Umbilical cord (tissue), 2 donors: ENCODE results near the gene KRTAP10-7. TPM values are rescaled to one million over a fixed set of nuclear protein-coding genes. Genes with fewer than 3 reads are reported as not detected.
"Not testable (repeated sequence)": the region's sequence is repeated elsewhere in the genome, so short reads cannot be mapped to it uniquely, and the experiment has no call there.

ENCODE experiments used
- DNase-seq: peaks from one replicate; pipeline ENCODE4 v3.0.0-alpha.2; 2015; ENCODE audit warnings: low spot score
- total RNA-seq: library from RNA; depleted of rRNA; stranded (reverse); fragments of >200 nt; gene quantifications from one replicate; pipeline ENCODE4 v1.2.3, GENCODE V29; 2014; ENCODE audit warnings: low replicate concordance; ENCODE audit not compliant: insufficient read depth

KRTAP10-7 gene, protein sequence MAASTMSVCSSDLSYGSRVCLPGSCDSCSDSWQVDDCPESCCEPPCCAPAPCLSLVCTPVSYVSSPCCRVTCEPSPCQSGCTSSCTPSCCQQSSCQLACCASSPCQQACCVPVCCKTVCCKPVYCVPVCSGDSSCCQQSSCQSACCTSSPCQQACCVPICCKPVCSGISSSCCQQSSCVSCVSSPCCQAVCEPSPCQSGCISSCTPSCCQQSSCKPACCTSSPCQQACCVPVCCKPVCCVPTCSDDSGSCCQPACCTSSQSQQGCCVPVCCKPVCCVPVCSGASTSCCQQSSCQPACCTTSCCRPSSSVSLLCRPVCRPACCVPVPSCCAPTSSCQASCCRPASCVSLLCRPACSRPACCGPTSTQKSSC
- not detected for total RNA-seq

DNA sequence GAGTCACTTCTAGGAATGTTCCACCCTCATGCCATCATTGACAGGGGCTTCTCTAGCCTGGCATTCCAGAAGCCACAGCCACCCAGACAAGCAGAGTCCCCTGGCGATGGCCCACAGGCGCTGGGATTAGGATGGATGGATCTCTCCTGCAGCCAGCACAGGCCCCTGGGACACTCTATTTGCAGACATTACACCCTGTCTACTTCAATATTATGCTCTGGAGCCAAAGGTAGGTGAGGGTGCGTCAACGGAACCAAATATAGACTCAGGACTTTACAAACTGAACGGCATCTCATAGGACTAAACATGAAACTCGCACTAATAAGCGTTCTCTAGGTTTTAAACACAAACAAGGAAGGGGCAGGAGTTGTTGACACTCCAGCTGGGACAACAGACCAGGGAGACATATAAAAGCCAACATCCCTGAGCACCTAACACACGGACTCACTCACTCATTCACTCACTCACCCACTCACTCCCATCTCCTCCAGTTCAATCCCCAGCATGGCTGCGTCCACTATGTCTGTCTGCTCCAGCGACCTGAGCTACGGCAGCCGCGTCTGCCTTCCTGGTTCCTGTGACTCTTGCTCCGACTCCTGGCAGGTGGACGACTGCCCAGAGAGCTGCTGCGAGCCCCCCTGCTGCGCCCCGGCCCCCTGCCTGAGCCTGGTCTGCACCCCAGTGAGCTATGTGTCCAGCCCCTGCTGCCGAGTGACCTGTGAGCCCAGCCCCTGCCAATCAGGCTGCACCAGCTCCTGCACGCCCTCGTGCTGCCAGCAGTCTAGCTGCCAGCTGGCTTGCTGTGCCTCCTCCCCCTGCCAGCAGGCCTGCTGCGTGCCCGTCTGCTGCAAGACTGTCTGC lies at the start of gene KRTAP10-7:
Gene KRTAP10-7, plus strand, starts transcription at position 480 of the 861 bp plus-strand sequence. Its CDS starts 25 bp downstream, at position 505.
- not testable (repeated sequence) for DNase-seq

DNA sequence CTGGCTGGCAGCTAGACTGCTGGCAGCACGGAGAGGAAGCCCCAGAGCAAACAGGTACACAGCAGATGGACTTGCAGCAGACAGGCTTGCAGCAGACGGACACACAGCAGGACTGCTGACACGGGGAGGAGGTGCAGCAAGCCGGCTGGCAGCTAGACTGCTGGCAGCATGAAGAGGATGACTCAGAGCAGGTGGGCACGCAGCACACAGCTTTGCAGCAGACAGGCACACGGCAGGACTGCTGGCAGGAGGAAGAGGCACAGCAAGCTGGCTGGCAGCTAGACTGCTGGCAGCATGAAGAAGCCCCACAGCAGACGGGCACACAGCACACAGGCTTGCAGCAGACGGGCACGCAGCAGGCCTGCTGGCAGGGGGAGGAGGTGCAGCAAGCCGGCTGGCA lies 49.6 kb upstream of the KRTAP10-7 start:
- no peak for DNase-seq

DNA sequence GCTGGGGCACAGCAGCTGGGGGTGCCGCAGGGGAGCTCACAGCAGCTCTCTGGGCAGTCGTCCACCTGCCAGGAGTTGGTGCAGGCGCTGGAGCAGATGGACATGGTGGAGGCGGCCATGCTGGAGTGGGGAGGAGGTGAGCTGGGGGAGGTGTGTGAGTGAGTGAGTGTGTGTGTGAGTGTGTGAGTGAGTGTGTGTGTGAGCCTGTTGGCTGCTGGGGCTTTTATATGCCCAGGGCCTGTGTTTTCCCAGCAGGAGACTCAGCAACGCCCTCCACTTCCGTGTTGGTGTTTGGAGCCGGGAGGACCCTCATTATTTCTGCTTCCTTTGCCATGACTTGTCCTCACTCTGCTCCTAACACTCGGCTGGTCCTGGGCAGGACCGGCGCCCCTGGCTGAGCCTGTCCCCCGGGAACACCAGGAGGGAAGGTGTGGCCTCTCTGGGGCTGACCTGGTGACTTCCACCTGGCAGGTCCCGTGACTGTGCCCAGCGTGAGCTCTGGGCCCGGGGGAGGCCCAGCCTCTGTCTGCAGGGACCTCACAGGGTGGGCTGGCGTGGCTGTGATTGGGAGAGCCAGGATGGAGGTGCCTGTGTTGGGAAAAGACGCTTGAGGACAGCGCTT lies 48.9 kb upstream of the KRTAP10-7 start, which contains the start of gene KRTAP10-2:
Gene KRTAP10-2, minus strand, starts transcription at position 166 of the 622 bp plus-strand sequence. Its CDS starts 47 bp downstream, at position 119.
- no peak for DNase-seq

DNA sequence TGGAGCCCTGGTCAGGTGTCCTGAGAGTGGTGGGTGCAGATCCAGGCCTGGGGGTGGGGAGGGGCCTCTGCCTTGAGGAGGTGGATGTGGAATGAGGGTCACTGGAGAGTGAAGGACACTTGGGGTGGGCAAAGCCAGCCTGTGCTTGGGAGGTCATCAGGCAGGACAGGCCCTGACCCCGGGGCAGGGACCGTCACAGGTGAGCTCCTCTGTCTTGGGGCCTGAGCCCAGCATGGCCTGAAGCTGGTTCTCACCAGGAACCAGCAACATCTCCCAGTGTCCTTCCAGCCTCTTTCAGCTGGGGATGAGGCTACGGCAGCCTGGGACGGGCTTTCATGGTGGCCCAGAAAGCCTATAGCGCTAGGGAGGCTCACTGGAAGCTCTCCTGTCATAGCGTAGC lies 48.3 kb upstream of the KRTAP10-7 start:
- no peak for DNase-seq

DNA sequence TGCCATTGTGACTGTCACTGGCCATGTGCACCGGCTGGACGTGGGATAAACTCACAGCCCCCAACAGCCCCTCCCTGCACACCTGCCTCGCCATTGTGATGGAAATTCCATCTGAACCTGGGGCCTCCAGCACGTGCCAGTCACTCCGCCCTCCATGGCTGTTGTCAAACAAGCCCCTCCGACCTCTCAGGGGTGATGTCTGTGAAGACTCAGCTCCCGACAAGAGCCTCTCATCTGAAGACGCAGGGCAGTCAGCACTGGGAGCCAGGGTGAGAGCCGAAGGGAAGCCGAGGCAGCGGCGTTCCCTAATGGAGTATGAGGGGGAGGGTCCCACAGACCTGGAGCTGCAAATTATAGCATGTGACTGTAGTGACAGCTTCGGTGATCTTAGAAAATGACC lies 47.7 kb upstream of the KRTAP10-7 start:
- DNase-seq, result no peak

DNA sequence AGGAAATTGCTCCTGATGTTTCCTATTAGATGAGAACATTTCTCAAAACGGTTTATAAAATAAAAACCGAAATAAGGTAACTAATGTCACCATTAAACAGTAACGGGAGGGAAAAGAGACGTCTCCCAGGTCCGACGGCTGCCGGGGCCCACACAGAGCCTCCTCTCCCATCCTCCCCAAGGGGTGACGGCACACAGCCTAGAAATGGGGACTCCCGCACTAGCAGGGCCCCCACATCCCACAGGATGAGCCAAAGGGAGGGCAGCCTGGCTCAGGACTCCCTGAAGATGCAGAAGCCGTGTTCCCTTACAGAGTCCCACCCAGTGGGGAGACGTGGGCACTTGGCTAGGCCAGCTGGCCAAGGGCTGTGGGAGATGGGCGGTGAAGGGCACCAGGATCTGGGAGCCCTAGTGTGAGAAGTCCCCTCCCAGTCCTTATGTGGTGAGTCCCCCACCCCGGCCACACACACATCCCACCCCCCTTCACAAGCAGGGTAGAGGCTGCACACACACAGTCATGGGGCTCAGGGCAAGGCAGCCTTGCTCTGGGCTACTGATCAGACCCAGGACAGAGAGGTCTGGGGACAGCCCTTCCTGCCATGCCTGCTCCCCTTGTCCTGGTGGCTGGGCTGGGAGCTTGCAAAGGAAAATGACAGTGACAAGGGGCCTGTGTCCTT lies 45.1 kb upstream of the KRTAP10-7 start:
- DNase-seq, result no peak

DNA sequence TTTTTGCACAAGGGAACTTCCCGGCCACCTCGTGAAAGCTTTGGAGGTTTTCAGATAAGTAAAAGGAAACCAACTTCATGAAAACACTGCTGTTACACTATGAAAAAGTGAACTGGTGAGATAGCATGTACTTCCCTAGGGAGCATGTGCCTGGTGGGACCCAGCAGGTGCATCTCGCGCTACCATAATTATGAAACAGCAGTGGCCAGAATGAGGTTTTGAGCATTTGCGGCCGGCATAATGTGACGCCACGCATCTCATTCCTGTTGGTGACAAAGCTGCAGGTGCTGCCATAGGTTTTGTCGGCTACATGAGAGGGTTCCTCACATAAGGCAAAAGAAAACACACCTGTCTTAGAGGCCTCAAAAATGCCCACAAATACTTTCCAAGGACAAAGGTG lies 43.5 kb upstream of the KRTAP10-7 start:
- DNase-seq, result no peak

DNA sequence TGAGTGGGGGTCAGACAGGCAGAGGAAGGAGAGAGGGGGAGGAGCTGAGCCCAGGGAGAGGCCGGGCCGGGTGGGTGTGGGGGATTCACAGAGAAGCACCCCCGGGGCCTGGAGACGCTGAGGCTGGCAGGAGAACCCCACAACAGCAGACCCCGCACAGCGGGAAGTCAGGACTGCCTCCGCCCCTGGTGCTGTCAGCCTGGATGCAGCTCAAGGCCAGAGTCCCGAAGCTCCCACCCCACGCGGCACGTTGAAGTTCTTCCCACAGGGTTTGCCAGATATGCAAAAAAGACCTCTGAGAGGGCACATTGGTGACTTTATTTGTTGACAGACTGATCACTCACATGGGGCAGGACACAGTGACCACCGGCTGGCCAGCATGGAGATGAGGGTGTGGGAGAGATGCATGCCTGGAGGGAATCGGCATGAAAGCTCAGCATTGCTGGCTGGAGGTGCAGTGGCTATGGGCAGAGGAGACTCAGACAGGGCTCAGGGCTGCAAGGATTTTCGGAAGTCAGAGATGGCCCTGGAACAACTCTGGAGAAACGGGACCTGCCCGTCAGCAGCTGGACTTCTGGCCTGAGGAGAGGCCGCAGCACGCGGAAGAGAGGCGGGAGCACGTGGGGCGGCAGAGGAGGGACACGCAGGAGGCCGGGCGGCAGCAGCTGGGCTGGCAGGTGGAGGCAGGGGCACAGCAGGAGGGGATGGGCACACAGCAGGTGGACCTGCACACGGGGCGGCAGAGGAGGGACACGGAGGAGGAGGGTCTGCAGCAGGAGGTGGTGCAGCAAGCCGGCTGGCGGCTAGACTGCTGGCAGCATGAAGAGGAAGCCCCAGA lies 42.7 kb upstream of the KRTAP10-7 start:
- no peak for DNase-seq

DNA sequence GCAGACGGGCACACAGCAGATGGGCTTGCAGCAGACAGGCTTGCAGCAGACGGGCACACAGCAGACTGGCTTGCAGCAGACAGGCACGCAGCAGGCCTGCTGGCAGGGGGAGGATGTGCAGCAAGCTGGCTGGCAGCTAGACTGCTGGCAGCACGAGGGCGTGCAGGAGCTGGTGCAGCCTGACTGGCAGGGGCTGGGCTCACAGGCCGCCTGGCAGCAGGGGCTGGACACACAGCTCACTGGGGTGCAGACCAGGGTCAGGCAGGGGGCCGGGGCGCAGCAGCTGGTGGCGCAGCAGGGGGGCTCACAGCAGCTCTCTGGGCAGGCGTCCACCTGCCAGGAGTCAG lies 42.1 kb upstream of the KRTAP10-7 start:
- DNase-seq, result not testable (repeated sequence)

DNA sequence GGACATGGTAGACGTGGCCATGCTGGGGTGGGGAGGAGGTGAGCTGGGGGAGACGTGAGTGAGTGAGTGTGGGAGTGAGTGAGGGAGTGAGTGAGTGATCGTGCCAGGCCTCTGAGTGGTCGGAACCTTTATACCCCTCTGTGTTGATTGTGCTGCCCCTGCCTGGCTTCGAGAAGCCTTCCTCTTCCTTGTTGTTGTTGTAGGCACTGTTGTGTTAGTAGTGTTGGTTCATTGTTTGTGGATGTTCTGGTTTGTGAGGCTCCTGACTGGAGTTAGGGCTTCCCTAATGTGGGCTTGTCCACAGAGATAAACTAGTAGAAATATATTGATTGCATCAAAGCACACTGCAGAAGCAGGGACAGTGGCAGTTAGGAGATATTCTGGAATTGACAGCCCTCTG lies 41.7 kb upstream of the KRTAP10-7 start, which contains the start of gene KRTAP10-3:
Gene KRTAP10-3, minus strand, starts transcription at position 101 of the 400 bp plus-strand sequence. Its CDS starts 80 bp downstream, at position 21.
- no peak for DNase-seq

DNA sequence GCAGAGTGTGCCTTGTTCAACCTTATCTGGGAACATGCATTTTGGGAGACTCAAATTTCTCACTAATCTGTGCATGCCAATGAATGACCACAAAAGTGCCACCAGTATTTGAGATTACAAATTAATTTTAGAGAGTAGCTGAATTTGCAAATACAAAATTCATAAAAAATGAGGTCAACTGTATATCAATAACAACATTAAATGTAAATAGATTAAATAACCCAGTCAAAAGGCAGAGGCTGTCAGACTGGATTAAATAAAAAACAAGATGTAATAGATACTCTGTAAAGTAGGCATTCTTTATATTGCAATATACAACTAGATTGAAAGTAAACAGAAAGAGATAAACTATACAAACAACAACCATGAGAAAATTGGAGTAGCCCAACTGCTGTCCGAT lies 36.3 kb upstream of the KRTAP10-7 start:
- DNase-seq, result no peak

DNA sequence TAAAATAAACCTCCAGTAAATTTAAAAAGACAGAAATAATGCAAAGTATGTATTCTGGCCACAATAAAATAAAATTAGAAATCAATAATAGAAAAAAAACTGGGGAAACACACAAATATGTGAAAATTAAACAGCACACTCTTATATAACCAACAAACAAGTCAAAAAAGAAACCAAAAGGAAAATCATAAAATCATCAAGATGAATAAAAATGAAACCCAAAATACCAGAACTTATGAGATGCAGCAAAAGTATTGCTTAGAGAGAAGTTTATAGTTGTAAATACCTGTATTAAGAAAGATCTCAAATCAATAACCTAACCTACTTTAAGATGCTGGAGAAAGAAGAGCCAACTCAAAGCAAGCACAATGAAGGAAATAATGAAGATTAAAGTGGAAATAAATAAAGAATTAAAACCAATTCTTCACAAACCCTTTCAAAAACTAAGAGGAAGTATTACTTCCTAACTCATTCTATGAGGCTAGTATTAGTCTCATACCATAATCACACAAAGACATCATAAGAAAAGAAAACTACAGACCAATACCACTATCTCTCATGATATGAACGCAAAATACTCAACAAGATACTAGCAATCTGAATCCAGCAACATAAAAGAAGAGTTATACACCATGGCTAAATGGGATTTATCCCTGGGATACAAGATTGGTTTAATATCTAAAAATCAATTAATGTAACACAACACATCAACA lies 35.4 kb upstream of the KRTAP10-7 start:
- DNase-seq, result no peak

DNA sequence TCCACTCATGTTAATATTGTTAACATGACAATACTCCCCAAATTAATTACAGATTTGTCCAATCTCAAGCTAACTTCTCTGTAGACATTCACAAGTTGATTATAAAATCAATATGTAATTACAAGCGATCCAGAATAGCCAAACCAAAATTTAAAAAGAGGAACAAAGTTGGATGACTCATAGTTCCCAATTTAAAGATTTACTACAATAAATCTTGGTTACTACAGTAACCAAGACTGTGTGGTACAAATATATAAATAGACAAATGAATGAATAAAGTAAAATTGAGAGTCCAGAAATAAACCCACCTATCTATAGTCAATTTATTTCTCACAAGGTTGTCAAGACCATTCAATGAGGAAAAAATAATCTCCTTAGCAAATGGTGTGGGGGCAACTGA lies 34.0 kb upstream of the KRTAP10-7 start:
- DNase-seq, result no peak

DNA sequence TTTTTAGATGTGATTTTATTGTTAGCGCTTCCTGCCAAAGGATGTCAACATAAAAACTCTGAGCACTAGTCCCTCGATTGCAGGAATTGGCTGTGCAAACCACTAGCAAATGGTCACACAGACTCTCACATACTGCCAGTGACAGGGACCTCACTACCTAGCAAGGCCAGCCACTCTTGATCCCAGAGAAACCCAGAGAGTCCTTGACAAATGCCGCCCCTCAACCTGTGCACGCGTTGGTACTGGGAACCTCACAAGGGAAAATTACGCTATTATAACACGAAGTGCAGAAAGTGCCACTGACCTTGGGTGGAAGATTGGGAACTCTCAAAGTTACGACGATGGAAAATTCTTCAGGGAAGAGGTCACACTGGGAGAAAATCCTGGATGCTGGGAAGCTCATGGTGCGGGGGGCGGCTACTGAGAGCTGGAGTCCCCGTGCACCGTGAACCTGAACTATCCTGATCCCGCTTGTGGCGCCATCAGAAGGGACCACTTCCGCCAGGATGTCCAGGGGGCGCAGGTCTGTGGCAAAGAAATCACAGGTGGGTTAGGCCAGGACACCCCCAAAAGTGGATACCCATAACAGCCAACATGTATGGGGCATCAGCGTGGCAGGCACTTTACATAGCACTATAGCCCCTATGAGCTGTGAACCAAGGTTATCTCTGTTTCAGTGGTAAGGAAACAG lies 32.8 kb upstream of the KRTAP10-7 start:
- DNase-seq, result no peak

DNA sequence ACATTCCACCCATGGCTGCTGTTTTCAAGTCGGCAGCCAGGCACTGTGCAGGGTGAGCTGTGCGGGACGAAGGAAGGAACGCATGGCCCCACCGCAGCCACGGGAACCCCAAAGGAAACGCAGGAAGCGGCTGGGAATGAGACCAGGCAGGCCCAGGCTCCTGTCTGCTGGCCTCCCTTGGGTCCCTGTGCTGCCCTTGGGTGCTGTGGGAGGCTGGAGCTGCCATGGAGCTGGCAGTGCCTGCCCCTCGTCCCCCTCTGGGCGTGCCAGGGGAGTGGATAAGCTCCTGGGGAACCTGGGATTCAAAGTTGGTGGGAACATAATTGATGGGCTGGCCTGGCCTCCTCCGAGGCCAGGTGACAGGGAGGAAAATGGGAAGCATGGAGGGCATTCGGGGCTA lies 32.1 kb upstream of the KRTAP10-7 start:
- no peak for DNase-seq

DNA sequence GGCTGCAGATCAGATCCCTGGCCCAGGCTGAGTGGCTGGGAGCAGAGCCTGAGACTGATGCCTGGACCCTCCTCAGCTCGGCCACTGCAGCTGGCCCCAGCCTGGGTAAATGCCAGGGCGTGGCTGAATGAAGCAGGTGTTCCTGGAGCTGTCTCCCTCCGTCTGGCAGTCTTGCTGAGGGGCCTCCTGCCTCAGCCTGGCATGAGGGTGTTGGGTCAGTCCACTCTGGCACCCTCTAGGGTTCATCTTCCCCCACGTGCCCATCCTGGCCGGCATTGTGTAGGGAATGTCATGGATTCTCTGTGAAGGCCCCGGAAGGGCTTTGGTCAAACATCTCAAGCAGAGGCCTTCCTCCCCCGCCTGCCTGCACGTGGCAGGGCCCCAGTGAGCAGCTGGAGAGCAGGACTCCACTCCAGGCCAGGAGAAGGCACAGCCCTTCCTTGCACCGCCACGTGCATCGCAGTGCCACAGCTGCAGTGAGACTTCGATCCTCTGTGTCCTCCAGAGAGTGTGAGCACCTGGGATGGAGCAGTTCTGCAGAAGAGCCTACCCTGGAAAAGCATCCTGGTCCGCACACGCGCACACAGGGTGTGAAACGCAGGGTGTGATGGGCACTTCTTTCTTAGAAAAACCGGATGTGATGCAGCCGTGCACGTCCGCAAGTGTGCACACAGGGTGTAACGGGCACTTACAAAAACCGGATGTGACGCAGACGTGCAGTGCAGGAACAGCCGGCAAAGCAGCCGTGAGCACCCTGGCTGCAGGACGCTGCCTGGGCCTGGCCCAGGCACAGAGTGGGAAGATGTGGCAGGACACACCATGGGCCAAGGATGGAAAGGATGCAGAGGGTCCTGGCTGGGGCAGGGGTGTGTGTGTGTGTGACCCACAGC lies 31.5 kb upstream of the KRTAP10-7 start:
- no peak for DNase-seq

DNA sequence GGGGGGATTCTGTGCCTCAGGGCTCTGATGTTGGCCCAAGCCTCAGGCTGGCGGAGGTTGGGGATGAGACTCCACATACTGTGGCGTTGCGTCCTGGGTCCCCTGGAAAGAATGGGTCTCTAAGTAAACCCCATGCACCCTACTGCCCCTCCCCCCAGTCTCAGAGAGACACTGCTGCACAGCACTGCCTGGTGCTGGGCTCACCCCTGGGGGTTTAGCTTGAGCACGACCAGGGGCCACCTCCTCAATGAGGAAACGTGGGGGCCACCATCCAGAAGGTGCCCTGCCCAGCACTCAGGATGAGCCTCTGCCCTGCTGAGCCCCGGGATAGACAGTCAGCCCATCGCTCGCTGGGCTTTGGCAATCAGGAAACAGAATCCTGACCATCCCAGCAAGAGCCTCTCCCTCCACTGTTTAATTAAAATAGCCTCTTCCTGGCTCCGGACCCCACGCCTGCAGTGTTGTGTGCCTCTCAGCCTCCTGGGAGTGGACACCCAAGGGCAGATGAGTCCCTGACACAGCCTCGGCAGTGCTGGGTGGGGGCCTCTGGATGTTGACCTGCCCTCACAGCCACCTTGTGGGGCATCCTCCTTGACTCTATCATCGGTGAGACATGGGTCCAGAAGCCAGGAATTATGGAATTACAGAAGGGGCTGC lies 30.4 kb upstream of the KRTAP10-7 start:
- no peak for DNase-seq

DNA sequence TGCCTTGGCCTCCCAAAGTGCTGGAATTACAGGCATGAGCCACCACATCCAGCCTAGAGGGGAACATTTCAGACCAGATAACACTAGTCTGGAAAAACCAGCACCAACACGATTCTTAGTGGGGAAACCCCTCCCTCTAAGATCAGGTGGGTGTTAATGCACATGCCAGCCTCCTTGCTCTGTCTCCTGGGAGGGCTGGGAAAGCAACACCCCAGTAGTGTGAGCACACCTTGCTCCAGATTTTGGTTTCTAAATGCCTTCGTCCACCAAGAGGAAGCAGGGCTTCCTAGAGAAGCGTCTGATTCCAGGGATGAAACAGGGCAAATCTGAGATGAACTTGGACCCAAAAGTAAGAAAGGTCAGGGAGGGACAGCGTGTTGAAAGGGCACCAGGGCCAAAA lies 29.1 kb upstream of the KRTAP10-7 start:
- no peak for DNase-seq
